Measurements from ENCODE around the gene LMOD2.

The LMOD2 gene

DNA sequence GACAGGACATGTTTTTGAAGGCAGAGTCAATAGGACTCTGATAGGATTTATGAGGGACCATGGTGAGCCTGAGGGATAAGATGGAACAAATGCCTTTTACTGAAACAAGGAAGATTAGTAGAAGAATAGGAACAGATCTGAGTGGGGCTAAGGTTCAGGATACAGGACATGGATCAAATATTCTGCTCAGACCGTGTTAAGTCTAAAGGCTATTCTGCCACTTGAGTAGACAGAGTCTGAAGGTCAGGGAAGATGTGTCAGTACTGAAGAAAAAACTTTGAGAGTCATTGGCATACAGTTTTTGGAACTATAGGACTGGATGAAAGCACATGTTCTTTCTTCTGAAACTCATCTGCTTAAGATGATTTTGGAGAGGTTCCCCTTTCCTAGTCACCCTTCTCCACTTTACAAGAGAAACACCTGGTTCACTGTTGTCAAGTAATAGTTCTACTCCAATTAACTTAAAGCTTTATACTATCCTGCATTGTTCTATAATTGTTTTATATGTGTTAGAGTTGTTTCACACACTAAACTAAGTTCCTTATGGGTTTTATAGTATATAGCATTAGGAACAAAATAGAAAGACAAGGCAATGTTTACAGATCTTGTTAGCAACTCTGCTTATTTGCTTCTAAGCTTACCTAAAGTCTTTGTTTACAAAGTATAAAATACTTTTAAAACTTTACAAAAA is 49.7 kb downstream of the LMOD2 start:
- TF ChIP-seq, protein P1, sequence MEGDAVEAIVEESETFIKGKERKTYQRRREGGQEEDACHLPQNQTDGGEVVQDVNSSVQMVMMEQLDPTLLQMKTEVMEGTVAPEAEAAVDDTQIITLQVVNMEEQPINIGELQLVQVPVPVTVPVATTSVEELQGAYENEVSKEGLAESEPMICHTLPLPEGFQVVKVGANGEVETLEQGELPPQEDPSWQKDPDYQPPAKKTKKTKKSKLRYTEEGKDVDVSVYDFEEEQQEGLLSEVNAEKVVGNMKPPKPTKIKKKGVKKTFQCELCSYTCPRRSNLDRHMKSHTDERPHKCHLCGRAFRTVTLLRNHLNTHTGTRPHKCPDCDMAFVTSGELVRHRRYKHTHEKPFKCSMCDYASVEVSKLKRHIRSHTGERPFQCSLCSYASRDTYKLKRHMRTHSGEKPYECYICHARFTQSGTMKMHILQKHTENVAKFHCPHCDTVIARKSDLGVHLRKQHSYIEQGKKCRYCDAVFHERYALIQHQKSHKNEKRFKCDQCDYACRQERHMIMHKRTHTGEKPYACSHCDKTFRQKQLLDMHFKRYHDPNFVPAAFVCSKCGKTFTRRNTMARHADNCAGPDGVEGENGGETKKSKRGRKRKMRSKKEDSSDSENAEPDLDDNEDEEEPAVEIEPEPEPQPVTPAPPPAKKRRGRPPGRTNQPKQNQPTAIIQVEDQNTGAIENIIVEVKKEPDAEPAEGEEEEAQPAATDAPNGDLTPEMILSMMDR (IDR thresholded peaks at IDR 0.05; ENCODE audit: low read depth, low read length): no peak
- H3K4me3 ChIP-seq (replicated peaks in 1 of 2; ENCODE audit: low read depth in 2 of 2, low read length in 2 of 2): no peak overlapping the region
- no peak for DNase-seq (ENCODE audit: low read depth in 2 of 2)

DNA sequence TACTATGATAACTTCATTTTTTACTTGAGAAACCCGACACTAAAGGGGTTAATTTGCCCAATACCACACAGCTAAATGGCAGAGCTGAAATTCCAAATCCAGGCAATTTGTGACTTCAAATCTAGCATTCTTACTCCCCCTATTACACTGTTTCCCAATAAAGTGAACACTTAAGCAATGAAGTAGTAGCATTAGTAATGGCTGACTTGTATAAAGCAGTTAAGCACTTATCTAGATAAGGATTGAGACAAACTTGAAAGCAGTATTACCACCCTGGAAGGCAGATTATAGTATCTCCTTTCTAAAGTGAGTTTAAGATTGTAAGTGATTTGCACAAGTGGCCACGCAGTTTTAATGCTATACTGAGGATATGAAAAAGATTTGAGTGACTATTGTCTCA is 53.9 kb downstream of the LMOD2 start:
- peak; percentile 32 to 44 for DNase-seq (ENCODE audit: low read depth in 2 of 2)
- TF ChIP-seq, protein P1 (IDR thresholded peaks at IDR 0.05; ENCODE audit: low read depth, low read length): no peak
- no peak overlapping the region for H3K4me3 ChIP-seq (replicated peaks in 1 of 2; ENCODE audit: low read depth in 2 of 2, low read length in 2 of 2)

DNA sequence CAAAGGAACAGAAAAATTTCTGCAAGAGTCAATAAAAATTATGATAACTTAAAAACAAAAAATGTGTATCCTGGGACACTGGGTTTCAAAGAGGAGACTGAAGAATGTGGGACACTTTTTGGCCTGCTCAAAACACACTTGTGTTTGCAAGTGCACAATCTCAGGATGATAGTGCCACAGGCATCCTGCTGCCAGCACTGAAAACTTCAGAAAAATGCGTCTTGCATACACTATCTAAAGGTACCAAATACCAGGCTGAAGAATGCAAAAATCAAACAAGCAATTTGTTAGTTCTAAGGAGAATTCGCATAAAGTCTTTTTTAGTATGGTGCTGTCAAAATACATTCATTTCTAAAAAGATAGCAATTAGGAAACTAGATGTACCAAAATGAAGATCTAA is 55.0 kb downstream of the LMOD2 start:
- TF ChIP-seq, protein P1 (IDR thresholded peaks at IDR 0.05; ENCODE audit: low read depth, low read length): no peak
- DNase-seq (ENCODE audit: low read depth in 2 of 2): no peak

DNA sequence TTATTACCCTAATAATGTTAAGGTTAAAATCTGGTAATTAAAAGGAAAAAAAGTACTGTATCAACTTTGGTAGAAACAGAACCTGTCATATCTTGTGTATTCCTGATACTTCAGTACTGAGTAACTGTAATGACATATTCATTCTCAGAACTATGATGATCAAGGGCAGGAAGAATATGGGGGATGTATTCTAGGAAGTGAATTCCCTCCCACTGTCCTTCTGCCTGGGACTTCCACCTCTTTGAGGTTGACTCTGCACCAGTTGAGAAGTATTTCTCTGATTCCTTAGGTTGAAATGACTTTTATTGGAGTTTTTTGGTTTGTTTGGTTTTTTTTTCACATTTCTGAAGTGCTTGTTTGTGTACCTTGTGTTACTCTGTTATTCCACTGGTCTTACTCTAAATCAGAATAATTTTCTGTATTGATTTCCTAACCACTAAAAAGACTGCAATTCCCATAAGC is 56.2 kb downstream of the LMOD2 start:
- no peak overlapping the region for H3K4me3 ChIP-seq (replicated peaks in 1 of 2; ENCODE audit: low read depth in 2 of 2, low read length in 2 of 2)
- TF ChIP-seq, protein P1 (IDR thresholded peaks at IDR 0.05; ENCODE audit: low read depth, low read length): no peak
- no peak for DNase-seq (ENCODE audit: low read depth in 2 of 2)

More for the DNA sequence above, 55.0 kb downstream of the LMOD2 start:
- no peak overlapping the region for H3K4me3 ChIP-seq (replicated peaks in 1 of 2; ENCODE audit: low read depth in 2 of 2, low read length in 2 of 2)

DNA sequence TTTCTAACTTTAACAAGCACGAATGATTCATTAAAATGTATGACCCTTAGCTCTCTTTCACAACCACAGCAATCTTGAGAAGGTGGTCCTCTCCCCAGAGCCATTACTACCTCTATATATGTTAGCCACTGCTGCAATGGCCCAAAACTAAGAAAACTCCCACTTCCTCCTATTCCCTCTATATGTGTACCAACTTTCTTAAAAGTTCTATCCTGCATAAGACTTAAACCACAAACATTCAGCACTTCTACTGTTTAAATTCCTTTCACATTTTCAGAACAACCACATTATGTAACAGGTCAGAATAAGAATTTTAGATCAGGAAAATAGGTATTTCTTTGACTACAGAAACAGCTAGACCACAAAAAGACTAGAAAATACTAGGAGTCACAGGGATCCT is 57.0 kb downstream of the LMOD2 start:
- TF ChIP-seq, protein P1 (IDR thresholded peaks at IDR 0.05; ENCODE audit: low read depth, low read length): no peak
- DNase-seq (ENCODE audit: low read depth in 2 of 2): peak; percentile 55 to 69
- H3K4me3 ChIP-seq (replicated peaks in 1 of 2; ENCODE audit: low read depth in 2 of 2, low read length in 2 of 2): no peak overlapping the region
